GM18868 (cell line): ENCODE results near the gene IL22.

ENCODE experiments used
- ATAC-seq: cut with Tn5 transposase; IDR thresholded peaks from one replicate; pipeline ENCODE4 v1.9.1; 2021; ENCODE audit warnings: mild to moderate bottlenecking, moderate library complexity; ENCODE audit not compliant: unreplicated experiment

The IL22 gene

GRCh38 chr12:68253504-68253903, at the start of gene IL22:
TSS of gene IL22 (minus strand) at chr12:68253604. CDS start at chr12:68253448, 156 bp downstream.
- no peak for ATAC-seq

DNA sequence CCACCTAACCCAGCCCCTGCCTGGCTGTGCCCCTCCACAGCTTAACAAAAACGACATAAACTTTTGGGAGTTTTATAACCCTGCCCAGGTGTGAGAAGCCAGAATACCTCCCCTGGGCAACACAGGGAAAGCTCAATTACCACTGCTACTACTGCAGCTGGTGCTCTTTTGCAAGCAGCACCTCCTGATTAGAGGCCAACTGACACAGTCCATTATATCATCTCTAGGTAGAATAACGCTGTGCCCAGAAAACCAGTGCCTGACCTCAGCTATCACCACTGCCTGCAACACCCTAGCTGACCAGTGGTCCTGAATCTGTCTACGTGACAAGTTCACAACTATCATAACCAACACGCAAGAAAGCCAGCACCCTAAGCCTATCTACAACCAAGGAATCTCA, 44.5 kb upstream of the IL22 start:
- ATAC-seq: no peak

DNA sequence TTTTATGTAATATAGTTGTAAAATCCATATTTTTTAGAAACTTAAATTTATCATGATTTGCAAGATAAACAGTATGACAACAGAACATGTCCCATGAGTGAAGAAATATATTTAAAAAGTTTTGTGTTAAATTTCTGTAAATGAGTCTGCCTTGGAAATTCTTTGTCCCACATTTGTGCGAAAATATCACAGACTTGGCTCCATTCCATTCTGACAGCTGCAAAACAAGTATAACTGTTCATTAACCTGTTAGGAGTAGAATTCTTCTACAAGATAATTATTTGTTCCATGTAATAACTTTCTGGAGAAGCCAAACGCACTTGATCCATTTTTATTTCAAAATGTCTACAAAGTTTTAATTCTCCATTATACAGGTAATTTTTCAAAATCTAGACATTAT, 40.8 kb upstream of the IL22 start:
- ATAC-seq: no peak

DNA sequence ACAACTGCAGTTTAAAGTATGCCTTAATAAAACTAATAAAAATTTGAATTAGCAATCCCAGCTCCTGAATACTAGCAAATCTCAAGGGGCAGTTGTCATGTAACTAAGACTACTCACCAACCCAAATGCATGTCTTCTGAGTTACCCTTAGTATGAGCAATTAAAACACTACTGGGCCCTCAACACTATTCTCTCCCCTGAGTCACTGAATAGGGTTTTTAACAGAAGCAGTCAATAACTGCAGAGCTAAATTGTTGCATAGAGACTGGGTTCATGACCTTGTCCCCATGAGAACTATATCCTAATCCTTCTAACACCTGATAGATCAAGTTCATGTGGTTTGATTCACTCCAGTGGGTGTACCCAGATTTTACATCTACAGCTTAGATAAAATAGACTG, 39.9 kb upstream of the IL22 start:
- ATAC-seq: no peak

DNA sequence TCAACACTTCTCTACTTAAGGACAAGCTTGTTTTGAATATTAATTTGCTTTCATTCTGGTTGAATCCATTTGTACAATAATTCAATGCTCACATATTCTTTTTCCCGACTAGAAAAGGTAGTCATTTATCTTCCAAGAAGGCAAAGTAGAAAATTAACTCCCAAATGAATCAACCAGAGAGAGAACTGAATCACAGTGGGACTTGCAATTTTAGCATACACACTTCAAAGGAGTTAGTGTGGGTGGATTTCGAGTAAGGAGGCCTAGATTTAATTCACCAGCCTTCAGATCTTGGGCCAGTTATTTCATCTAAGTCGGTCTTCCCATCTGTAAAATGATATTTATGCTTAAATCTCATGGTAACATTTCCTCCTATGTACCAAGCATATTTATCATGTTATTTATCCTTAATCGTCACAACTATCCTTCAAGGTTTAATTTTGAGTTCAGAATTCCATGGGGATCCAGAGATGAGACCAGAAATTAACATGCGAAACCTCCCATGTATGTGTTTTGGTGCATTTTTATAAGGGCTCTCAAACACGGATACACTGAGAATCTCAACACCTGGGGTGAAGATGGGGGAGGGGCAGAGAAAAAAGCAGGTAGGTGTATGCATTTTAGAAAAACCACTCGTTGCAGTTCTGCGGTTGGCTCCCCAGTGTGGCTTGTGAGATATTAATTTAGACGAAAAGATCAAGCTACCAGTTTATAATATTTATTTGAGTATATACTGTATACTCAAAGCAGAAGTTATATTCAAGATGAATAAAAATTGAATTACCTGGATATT, 38.9 kb upstream of the IL22 start:
- ATAC-seq: no peak

- no peak for ATAC-seq
Observed at GRCh38 chr12:68291396-68292036, 38.1 kb upstream of the IL22 start.

DNA sequence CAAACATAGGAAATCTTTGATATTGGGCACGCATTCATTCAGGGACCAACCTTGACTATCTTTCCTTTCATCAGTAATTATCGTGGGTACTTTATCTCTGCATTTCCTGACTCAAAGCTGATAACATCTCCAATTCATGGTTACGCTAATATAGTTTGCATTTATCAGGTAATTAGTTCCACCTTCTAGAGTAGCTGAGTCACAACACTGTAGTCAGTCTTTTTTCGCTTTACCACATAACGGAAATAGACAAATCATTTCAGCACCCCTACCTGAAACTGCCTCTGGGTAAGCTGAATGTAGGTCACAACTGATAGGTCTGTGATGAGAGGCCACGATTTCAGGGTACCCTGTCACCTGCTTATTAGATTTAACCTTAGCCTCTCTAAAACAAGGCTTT, 36.7 kb upstream of the IL22 start:
- ATAC-seq: peak; percentile 99

DNA sequence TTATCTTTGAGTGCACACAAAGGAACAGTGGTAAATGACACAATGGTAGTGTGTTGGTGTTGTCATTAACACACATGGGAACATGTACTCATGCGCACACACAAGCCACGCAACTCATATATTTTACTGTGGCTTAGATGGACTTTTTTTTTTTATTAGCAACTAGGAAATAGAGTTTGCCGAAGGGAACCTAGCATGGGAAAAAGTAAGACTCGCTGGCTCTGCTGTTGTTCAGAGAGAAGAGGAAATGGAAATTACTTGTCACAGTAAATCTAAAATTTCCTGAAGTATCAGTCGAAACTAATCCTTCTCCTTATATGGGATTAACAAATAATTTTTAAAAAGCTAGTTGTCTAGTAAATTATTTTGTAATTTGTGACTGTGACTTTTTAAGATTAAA, 33.7 kb upstream of the IL22 start:
- ATAC-seq: no peak

GRCh38 chr12:68286396-68286795, 33.0 kb upstream of the IL22 start:
- ATAC-seq: no peak

DNA sequence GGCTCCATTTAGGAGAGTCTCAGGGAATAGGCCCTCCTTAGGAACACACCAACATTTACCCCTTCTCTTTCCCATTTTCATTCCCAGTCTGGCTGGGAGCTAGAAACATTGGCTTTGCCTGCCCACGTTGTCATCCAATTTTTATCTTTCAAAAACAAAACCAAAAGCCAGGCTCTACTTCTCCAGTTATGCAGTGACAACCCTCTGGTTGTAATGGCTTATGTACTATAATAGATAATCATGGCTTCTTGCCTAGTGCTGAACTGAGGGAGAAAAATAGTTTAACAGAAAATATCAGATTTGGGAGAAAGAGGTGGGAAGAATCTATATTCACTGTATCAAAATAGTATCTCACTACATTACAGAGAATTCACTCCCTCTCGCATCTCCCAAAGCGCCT, 32.1 kb upstream of the IL22 start:
- ATAC-seq: no peak

DNA sequence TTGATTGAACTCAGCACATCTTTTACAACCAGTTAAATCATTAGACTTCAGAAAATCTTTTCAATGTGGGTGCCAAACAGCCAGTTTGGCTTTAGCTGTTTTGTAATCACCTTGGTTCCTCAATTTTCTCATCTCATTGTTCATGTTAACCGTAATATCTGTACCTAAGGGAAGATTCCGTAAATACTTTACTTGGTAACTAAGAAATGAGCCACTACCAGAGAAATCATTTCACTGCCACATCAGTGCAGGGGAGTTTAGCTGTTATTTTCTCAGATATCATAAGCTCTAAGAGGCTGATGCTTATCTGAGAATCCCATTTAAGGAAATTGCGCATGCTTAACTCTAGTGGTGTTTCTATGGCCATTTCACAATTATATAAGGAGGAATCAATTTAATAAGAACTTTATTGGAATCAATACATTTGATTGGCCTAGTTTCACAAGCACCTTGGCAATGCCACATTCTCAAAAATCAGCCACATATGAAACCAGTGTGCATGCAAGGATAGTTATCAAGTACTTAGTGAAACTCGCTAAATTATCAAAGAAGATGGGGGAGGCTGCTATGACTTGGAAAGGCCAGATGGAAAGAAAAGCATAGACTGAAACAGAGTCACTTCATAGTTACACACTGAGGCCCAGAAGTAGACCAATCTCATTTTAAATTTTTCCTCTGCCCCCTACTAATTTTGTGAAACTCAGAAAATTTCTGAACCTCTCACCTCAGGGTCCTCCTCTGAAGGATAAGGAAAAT, 28.1 kb upstream of the IL22 start:
- ATAC-seq: no peak

DNA sequence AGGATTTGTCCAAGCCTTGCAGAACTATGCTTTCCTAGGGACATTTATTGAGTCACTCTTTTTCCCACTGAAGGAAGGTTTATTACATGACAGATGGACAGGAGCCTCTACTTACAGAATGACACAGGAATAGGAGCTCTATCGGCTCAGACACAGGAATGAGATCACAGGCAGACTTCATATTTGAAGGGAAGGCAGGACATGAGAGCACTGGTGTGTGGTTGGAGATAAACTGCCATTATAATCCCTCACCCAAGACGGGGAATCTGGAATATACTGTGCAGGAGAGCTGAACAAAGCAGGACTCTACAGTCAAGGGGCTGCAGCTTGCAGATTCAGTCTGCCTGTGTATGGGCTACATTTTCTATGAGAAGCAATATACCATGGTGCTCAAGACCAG, 26.8 kb upstream of the IL22 start:
- no peak for ATAC-seq

DNA sequence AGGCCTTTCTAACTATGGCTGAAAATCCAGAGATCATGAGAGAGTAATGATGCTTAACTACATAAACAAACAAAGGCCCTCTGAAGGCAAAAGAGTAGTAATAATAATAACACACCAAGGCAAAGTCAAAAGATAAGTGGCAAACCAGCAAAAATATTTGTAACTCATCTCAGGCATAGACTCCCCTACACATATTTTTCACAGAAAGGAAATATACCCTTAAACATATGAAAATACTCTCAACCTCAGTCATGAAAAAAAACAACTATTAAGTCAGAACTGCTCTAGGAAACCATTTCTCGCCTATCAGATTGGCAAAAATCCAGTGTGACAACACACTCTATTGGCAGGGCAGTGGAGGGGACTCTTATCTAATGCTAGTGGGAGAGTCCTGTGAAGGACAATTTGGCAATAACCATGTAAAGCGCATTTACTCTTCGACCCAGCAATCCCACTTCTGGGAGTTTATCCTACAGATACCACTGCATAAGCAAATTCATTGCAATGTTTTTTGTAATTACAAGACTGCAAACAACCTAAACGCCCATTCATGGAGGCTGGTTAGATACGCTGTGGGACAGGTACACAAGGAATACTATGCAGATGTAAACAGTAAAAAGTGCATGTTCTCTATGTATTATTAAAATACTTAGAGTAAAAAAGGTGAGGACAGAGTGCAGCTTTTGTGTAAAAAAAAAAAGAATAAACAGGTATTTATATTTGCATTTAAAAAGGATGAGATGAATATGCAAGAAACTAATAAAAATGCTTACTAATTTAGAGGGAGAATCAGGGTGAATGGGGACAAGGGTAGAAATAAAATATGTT, 26.0 kb upstream of the IL22 start:
- ATAC-seq: no peak

DNA sequence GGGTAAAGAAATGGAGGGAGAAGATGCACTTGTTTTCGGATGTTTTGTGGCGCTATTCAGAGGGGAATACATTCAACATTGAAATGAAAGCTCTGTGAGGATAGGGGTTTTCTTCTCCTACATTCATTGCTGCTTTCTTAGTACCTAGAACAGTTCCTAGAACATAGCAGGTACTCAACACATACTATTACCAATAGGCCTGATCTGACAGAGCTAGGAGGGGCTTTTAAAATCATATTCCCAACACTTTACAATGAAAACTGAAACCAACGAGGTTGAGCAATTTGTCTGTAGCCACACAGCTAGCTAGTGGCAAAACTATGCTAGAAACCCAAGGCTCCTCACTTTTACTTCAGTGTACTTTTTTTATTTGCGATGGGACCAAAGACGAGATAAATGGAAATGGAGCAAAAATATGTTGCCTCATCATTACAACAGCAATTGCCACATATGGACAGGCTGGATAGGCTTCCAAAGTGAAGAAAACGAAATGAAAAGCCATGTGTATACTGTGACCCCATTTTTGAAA, 23.1 kb upstream of the IL22 start:
- no peak for ATAC-seq

DNA sequence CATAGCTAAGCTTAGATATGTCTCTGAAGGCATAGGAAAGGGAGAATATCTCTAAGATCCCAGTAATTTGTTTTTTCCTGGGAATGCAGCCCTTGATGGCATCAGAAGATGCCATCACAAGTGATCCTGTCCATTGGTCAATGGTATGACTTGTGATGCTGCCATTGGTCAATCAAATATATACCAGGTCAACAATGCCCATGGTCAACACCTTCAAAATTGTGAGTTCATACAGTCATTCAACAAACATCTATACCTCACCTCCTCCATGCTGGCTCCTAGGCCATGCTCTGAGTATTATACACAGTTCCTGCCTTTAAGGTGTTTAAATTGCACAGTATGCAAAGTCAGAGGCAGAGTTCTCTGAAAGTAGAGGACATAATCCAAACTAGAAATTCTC, 19.3 kb upstream of the IL22 start:
- ATAC-seq: no peak

GRCh38 chr12:68271346-68271745, 17.9 kb upstream of the IL22 start:
- ATAC-seq: no peak

- no peak for ATAC-seq
Observed at GRCh38 chr12:68270358-68270757, 17.0 kb upstream of the IL22 start.

DNA sequence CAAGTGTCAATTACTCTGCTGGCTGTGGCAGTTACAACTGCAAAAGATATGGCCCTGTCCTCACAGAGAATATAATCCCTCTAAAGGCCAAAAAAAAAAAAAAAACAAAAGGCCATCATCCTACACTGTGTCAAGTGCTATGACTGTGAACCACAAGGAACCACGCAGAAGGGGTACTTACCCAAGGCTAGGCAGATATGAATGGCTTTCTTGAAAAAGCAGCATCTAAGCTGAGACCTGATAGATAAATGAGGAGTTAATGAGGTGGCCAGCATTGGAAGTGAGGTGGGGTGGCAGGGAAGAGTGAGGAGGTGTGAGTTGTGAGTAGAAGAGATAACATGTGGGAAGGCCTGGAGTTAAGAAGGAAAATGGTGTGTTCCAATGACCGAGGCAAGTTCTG, 16.4 kb upstream of the IL22 start:
- ATAC-seq: no peak

GRCh38 chr12:68268967-68269366, 15.6 kb upstream of the IL22 start:
- no peak for ATAC-seq

- no peak for ATAC-seq
Observed at GRCh38 chr12:68267892-68268396, 14.5 kb upstream of the IL22 start.

- ATAC-seq: no peak
Observed at GRCh38 chr12:68264857-68265256, 11.5 kb upstream of the IL22 start.
